Hematopoietic multipotent progenitor cell treated with erythropoietin and hydrocortisone succinate and interleukin-3 and kit ligand, for 4 days (in vitro differentiated cells): Measurements from ENCODE around the gene TMEM69.
"Not testable (repeated sequence)": the region's sequence is repeated elsewhere in the genome, so short reads cannot be mapped to it uniquely, and the experiment has no call there.

Experiments used
- DNase-seq: peaks from one replicate; pipeline ENCODE4 v3.0.0-alpha.2; 2015

The TMEM69 gene

DNA sequence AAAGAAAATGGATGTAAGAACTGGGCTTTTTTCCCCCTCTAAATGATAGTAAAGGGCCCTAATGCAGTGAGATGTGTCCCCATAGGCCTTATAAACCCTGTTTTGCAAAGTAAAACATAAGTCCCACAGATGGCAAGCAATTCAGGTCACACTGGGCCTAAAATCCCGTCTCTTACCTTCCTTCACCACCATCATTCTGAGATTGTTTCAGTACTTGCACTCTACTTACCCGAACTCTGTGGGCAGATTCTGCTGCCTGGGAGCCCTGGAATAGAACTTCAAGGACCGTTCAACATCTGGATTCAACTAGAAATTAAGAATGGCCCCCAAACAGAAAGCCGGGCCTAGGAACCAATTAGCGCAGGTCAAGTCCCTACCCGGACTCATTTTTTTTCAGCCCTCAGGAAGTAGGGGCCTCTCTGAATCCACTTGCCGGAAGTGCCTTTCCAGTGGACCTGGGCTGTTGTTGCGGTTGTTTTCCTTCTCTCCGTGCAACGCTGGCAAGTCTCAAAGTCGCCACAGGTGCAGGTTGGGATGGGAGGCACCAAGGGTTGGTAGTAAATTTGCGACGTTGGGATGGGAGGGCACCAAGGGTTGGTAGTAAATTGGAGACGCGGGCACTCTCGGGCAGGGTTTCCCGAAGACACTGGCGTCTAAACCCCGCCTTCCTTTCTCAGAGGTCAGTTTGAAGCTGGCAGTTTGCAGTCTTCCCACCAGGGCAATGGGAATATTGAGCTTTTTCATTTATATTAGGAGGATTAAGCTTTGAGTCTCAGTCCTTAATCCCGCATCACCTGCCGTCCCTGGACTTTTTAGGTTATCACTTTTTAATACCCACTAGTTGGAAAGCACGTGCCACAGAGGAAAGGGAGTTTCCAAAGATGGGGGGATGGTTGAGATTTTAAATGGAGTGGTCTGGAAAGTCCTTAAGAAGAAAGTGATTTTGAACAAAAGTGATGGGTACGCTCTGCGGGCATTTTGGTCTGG is at the start of gene TMEM69:
TMEM69 (plus strand) TSS at position 428 of the 987 bp plus-strand sequence. CDS start 2,888 bp downstream, outside the sequence.
- DNase-seq, result peak; percentile 96

GRCh38 chr1:45640293-45640692 is 47.7 kb upstream of the TMEM69 start:
- no peak for DNase-seq

- no peak for DNase-seq
Observed at GRCh38 chr1:45643321-45643720, 44.7 kb upstream of the TMEM69 start.

GRCh38 chr1:45643978-45644377 is 44.0 kb upstream of the TMEM69 start:
- peak; percentile 5 for DNase-seq

- peak; percentile 5 for DNase-seq
Observed at GRCh38 chr1:45644661-45645060, 43.3 kb upstream of the TMEM69 start.

- peak; percentile 37 for DNase-seq
Observed at GRCh38 chr1:45647248-45648021, 40.5 kb upstream of the TMEM69 start.

DNA sequence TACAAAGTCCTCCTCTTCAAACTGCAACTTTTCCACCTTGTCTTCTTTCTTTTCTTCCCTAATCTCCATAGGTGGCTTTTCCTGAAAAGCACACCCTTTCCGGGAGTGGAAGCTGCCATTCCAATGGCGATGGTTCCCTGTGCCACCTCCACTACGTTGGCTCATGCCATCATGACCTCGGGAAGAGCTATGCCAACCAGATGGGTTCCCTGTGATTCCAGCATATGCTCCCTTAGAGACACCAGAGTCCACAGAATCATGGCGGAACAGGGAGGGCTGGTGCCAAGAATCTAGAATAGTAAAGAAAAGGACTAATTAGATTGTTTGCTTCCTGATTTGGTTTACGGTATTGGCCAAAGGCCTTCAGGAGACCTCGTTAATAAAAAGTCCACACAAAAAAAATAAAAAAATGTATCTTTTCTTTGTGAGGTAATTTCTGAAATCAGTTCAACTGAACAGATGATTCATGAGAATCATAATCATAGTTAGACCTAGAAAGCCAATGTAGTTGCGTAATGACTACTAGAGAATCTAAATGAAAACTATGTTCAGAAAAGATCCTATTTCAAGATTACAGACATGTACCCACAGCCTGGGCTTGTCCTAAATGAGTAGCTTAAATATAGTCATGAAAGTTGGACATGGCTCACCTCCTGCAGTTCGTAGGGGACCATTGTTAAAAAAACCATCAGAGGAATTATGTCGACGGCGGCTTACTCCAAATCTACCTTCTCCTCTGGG is 33.3 kb upstream of the TMEM69 start:
- peak; percentile 35 for DNase-seq

DNA sequence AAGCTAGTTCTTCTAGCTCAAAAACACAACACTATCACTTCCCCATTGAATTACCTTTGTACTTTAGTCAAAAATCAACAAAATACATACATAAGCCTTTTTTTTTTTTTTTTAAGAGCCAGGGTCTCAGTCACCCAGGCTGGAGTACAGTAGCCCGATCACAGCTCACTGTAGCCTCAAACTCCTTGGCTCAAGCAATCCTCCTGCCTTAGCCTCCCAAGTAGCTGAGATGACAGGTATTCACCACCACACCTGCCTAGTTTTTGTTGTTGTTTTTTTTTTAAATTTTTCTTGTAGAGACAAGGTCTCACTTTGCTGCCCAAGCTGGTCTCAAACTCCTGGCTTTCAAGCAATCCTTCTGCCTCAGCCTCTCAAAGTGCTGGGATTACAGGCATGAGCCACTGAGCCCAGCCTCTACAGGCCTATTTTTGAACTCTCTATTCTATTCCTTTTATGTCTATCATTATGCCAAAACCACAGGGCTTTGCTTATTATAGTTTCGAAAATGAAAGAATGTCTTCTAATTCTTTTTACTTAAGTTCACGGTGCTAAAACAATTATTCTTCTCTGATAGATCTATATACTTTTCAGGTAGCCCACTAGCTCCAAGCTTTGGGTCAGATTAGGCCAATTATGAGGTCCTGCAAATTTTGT is 31.3 kb upstream of the TMEM69 start:
- DNase-seq, result no peak

- no peak for DNase-seq
Observed at GRCh38 chr1:45658171-45658570, 29.8 kb upstream of the TMEM69 start.

DNA sequence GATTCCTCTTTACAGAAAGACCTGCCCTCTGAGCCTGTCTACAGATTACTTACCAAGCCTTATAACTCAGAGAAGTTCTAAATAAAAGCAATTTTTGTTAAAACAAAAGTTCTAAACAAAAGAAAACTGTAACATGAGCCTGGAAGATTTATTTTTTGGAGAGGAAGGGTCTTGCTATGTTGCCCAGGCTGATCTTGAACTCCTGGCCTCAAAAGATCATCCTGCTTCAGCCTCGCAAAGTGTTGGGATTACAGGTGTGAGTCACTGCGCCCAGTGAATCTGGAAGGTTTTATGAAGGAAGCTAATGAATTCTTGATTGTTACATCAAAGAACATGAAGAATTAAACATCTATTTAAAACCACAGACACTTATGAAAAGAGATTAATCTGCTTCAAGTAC is 28.8 kb upstream of the TMEM69 start:
- no peak for DNase-seq

GRCh38 chr1:45660336-45660735 is 27.6 kb upstream of the TMEM69 start:
- no peak for DNase-seq

DNA sequence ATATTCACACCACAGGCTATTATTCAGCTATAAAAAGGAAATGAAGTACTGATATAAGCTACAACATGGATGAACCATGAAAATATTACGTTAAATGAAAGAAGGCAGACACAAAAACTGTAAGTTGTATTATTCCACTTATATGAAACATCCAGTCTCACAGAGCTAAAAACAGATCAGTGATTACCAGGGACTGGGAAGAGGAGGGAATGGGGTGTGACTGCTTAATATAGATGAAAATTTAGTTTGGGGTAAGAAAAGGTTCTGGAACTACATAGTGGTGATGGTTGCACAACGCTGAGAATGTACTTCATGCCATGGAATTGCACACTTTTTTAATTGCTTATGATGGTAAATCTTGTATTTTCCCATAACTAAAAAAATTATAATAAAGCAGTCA is 21.1 kb upstream of the TMEM69 start:
- DNase-seq, result no peak

GRCh38 chr1:45667321-45668111 is 20.5 kb upstream of the TMEM69 start:
- no peak for DNase-seq

GRCh38 chr1:45668526-45668925 is 19.5 kb upstream of the TMEM69 start:
- DNase-seq, result no peak

- no peak for DNase-seq
Observed at GRCh38 chr1:45669379-45669778, 18.6 kb upstream of the TMEM69 start.

DNA sequence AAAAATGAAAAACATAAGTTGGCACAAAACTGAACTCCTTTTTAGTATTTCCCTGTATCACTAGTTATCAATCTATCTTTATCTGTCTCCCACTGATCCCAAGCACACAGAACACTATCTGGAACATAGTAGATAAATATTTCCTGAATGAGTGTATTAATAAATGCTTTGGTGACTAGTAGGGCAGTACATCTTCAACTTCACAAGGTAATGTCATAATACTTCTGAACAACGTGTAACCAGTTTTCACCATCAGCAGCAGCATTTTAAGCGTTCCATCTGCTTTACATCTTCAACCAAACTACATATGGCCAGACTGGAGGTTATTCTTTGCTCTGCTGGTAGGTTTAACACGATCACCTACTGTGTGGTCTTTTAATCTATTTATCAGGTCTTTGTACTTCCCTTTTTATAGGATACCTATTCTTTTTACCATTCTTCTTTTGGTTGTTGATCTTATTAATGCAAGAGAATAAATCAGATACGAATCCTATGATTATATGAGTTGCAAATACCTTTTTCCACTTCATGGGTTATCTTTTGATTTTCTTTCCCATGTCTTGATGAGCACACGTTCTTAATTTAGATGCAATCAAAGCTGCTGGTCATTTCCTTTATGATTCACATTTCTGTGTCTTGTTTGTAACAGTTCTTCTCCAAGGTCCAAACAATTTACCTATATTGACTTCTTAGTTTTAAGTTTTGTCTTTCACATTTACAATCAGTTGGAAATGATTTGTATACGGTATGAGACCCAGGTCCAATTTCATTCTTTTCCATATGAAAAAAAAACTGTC is 17.9 kb upstream of the TMEM69 start:
- no peak for DNase-seq

- no peak for DNase-seq
Observed at GRCh38 chr1:45673956-45674355, 14.0 kb upstream of the TMEM69 start.

- DNase-seq, result no peak
Observed at GRCh38 chr1:45674478-45674877, 13.5 kb upstream of the TMEM69 start.

DNA sequence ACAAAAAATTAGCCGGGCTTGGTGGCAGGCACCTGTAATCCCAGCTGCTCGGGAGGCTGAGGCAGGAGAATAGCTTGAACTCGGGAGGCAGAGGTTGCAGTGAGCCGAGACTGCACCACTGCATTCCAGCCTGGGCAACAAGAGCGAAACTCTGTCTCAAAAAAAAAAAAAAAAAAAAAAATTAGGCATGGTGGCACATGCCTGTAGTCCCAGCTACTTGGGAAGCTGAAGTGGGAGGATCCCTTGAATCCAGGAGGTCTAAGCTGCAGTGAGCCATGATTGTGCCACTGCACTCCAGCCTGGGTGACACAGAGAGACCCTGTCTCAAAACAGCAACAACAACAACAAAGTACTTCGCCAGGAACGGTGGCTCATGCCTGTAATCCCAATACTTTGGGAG is 11.4 kb upstream of the TMEM69 start:
- DNase-seq, result not testable (repeated sequence)

- DNase-seq, result no peak
Observed at GRCh38 chr1:45677751-45678245, 10.2 kb upstream of the TMEM69 start.

GRCh38 chr1:45678489-45678888 is 9.5 kb upstream of the TMEM69 start:
- no peak for DNase-seq
